ENCODE data around the gene MEAF6.
A peak's percentile ranks its signal among the peaks of the same experiment; 100 is the strongest.

MEAF6 gene

DNA sequence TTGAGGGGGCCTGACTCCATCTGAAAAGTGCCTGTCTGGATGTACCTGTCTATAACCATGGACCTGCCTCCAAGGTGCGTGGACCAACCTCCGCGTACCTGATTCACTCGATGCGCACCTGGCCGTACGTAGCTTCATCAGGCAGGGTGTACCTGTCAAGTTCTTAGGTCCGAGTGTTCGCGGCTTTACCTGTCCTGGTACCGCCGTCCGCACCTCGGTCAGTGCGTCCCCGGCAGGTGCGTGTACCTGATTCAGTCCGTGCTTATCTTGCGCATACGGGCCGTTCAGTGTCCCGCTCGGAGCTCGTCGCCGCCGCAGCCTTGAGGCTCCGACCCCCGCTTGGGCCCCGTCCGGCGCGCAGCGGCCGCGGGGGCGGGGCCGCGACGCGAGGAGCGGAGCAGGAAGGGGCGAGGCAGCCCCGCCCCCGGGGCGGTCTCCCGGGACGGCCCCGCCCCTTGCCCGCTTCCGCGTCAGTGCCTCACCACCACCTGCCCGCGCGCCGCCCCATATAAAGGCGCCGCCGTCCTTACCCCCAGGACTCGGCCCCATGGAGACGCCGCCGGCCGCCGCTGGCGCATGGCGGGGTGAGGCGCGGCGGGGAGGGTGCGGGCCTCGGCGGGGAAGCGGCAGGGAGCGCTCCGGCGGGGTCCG is 40.4 kb downstream of the MEAF6 start, which contains the start of gene ZC3H12A:
TSS of gene ZC3H12A (plus strand) at position 535 of the 651 bp plus-strand sequence. CDS start 917 bp downstream, outside the sequence.
- ATAC-seq (peak; percentile 60), DNase-seq (peak; percentile 94 to 97)
- Mint-ChIP-seq H3K4me1 (peaks cover 58% of the 10 kb centered on the region), H3K4me3 (peak within 1 kb of the TSS; percentile 95 to 99), H3K27ac (peak within 1 kb of the TSS; percentile 90 to 92), H3K27me3 (no peaks in the 10 kb centered on the region), H3K9me3 (no peaks in the 10 kb centered on the region)

GRCh38 chr1:37473431-37474045 is 41.0 kb downstream of the MEAF6 start:
- ATAC-seq: peak; percentile 42
- Mint-ChIP-seq H3K9me3 (no peaks in the 10 kb centered on the region), H3K27me3 (no peaks in the 10 kb centered on the region), H3K4me1 (peaks cover 55% of the 10 kb centered on the region), H3K4me3 (peak overlapping the region; percentile 95 to 99), H3K27ac (peak overlapping the region; percentile 81 to 90)
- DNase-seq: peak in 1 of 2 donors; percentile 63

DNA sequence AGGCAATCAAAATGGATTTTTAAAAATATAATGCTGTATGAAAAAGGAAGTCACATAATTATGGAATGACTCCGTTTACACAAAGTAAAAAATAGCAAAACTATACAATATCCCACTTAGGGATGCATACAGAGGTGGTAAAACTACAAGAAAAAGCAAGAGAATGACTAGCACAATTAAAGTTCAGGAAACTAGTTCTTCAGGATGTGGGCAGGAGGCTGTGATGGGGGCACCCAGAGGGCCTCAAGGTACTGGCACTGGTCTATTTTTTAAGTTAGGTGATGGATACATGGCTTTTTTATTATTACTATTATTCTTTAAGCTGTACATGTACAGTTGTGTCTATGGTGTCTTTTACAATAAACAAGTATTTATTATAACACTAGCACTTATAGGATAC is 41.6 kb downstream of the MEAF6 start:
- no peaks in the 10 kb centered on the region for H3K9me3 Mint-ChIP-seq
- H3K4me1 Mint-ChIP-seq: peaks cover 54% of the 10 kb centered on the region
- DNase-seq (no peak), ATAC-seq (no peak)
- no peaks in the 10 kb centered on the region for H3K27me3 Mint-ChIP-seq
- peak overlapping the region; percentile 95 to 99 for H3K4me3 Mint-ChIP-seq
- peak overlapping the region in 1 of 2 donors; percentile 90 for H3K27ac Mint-ChIP-seq

GRCh38 chr1:37472281-37472680 is 42.3 kb downstream of the MEAF6 start:
- no peaks in the 10 kb centered on the region for H3K27me3 Mint-ChIP-seq
- H3K4me3 Mint-ChIP-seq: peak overlapping the region; percentile 95 to 99
- H3K9me3 Mint-ChIP-seq: no peaks in the 10 kb centered on the region
- ATAC-seq (no peak), DNase-seq (no peak)
- peak overlapping the region; percentile 22 to 89 for H3K27ac Mint-ChIP-seq
- peaks cover 54% of the 10 kb centered on the region for H3K4me1 Mint-ChIP-seq

DNA sequence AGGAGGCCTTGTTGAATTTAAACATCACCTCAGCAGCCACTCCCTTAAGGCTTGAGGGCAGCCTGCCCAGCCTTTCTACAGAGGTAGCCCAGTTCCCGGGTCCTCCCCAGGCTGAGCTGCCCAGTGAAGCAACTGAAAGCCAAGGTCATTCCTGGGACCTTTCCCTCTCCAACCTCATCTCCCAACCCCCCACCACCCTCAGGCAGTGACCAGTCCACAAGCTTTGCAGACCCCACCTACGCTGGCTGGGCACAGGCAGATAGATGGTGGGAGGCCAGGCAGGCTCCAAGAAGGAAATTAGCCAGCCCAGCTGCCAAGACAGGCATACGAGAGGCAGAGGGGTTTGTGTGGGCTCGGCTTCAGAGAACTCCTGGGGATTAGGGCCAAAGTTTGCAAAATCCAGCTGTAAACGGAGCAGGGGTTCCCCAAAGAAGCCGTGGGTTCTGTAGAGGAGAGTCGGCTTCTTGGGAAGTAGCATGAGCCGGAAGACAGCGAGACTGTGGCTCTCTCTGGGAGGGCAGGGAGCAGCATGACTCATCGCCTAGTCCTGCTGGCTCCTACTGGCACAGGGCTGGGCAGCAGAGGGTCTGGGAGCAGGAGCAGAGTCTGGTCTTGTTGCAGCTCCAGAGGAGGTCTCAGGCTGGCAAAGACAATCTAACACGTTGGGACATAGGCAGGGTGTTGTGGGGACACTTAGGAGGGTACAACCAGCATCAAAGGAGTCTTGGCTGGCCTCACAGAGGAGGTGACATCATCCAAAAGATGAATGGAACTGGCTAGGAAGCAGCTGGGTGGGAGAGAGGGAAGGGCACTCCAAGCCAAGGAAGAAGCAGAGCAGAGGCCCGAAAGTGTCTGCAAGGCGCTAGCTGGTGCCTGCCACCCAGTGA is 43.0 kb downstream of the MEAF6 start:
- H3K4me1 Mint-ChIP-seq: peaks cover 54% of the 10 kb centered on the region
- H3K9me3 Mint-ChIP-seq: no peaks in the 10 kb centered on the region
- DNase-seq (no peak), ATAC-seq (no peak)
- H3K4me3 Mint-ChIP-seq: peak overlapping the region; percentile 95 to 99
- H3K27ac Mint-ChIP-seq: peak overlapping the region in 1 of 2 donors; percentile 92
- no peaks in the 10 kb centered on the region for H3K27me3 Mint-ChIP-seq

- Mint-ChIP-seq H3K9me3 (no peaks in the 10 kb centered on the region), H3K27ac (no peak overlapping the region), H3K4me3 (no peak overlapping the region), H3K27me3 (no peaks in the 10 kb centered on the region), H3K4me1 (peaks cover 54% of the 10 kb centered on the region)
- ATAC-seq: no peak
- DNase-seq: no peak
Observed at GRCh38 chr1:37469386-37469785, 45.2 kb downstream of the MEAF6 start.

- H3K27ac Mint-ChIP-seq: peak overlapping the region in 1 of 2 donors; percentile 82
Observed at GRCh38 chr1:37468037-37468436, 46.5 kb downstream of the MEAF6 start.

GRCh38 chr1:37465593-37466517 is 48.7 kb downstream of the MEAF6 start:
- Mint-ChIP-seq H3K4me3 (no peak overlapping the region), H3K27me3 (no peaks in the 10 kb centered on the region), H3K27ac (peak overlapping the region in 1 of 2 donors; percentile 83), H3K4me1 (peaks cover 28% of the 10 kb centered on the region), H3K9me3 (no peaks in the 10 kb centered on the region)
- no peak for ATAC-seq
- no peak for DNase-seq

More at GRCh38 chr1:37468037-37468436, 46.5 kb downstream of the MEAF6 start:
- no peaks in the 10 kb centered on the region for H3K27me3 Mint-ChIP-seq
- no peaks in the 10 kb centered on the region for H3K9me3 Mint-ChIP-seq
- no peak overlapping the region for H3K4me3 Mint-ChIP-seq
- ATAC-seq (no peak), DNase-seq (no peak)
- H3K4me1 Mint-ChIP-seq: peaks cover 48% of the 10 kb centered on the region

- Mint-ChIP-seq H3K27ac (no peak overlapping the region), H3K4me1 (peaks cover 14% of the 10 kb centered on the region), H3K27me3 (no peaks in the 10 kb centered on the region), H3K9me3 (no peaks in the 10 kb centered on the region), H3K4me3 (no peak overlapping the region)
- DNase-seq: no peak
- ATAC-seq: no peak
Observed at GRCh38 chr1:37464443-37464842, 50.1 kb downstream of the MEAF6 start.

DNA sequence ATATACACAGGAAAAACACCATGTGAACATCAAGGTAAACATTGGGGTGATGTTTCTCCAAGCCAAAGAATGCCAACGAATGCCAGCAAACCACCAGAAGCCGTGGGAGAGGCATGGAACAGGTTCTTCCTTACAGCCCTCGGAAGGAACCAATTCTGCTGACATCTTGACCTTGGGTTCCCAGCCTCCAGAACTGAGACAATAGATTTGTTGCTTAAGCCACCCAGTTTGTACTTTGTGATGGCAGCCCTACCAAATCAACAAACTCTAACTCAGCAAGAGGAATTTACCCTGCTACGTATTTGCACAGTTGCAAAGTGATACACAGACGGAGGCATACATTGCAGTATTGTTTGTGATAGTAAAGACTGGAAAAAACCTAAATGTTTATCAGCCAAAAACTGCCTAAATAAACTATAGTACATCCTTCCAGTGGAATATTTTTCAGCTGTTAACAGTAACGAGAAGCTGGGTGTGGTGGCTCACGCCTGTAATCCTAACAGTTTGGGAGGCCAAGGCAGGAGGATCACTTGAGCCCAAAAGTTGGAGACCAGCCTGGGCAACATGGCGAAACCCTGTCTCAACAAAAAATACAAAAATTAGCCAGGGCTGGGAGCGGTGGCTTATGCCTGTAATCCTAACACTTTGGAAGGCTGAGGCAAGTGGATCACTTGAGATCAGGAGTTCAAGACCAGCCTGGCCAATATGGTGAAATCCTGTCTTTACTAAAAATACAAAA is 52.7 kb downstream of the MEAF6 start:
- H3K9me3 Mint-ChIP-seq: no peaks in the 10 kb centered on the region
- no peak for ATAC-seq
- peaks cover 4% of the 10 kb centered on the region for H3K4me1 Mint-ChIP-seq
- no peak overlapping the region for H3K4me3 Mint-ChIP-seq
- no peak overlapping the region for H3K27ac Mint-ChIP-seq
- no peak for DNase-seq
- H3K27me3 Mint-ChIP-seq: no peaks in the 10 kb centered on the region

DNA sequence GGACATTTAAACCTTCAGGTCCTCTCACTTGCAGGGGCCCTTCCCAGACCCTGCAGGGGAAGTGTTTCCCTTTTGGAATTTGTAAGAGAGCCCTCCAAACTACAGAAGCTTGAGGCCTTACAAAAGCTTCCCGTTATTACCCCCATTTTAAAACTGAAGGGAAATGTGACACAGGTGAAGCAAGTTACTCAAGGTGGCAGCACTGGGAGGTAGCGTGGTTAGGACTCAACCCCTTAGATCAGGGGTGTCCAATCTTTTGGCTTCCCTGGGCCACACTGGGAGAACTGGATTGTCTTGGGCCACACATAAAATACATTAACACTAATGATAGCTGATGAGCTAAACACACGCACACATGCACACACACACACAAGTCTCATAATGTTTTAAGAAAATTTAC is 56.0 kb downstream of the MEAF6 start:
- no peak overlapping the region for H3K4me3 Mint-ChIP-seq
- H3K9me3 Mint-ChIP-seq: no peaks in the 10 kb centered on the region
- peaks cover 14% of the 10 kb centered on the region for H3K4me1 Mint-ChIP-seq
- no peaks in the 10 kb centered on the region for H3K27me3 Mint-ChIP-seq
- ATAC-seq (no peak), DNase-seq (no peak)
- no peak overlapping the region for H3K27ac Mint-ChIP-seq

DNA sequence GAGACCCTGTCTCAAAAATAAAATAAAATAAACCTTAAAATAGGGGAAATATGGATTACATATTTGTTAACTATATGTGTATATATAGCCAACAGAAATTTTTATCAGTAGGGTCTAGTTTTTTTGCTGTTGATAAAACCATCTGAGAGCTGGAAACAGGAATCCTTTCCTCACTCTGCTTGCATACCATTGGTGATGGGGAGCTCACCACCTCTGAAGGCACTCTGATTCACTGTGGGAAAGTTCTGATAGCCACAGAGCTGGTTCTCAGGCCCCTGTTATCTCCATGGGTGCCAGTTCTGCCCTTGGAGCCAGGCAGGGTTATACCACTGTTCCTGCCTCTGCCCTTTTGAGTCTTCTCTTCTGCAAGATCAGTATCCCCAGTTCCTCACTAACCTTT is 58.0 kb downstream of the MEAF6 start:
- Mint-ChIP-seq H3K4me1 (peaks cover 14% of the 10 kb centered on the region), H3K27me3 (no peaks in the 10 kb centered on the region), H3K27ac (no peak overlapping the region), H3K4me3 (no peak overlapping the region), H3K9me3 (no peaks in the 10 kb centered on the region)
- no peak for ATAC-seq
- no peak for DNase-seq

- Mint-ChIP-seq H3K27me3 (no peaks in the 10 kb centered on the region), H3K9me3 (no peaks in the 10 kb centered on the region), H3K4me1 (peaks cover 17% of the 10 kb centered on the region), H3K4me3 (no peak overlapping the region), H3K27ac (no peak overlapping the region)
- DNase-seq (no peak), ATAC-seq (no peak)
Observed at GRCh38 chr1:37455516-37455915, 59.0 kb downstream of the MEAF6 start.

- Mint-ChIP-seq H3K4me1 (peaks cover 30% of the 10 kb centered on the region), H3K27me3 (peaks cover 3% of the 10 kb centered on the region), H3K9me3 (no peaks in the 10 kb centered on the region), H3K4me3 (no peak overlapping the region), H3K27ac (no peak overlapping the region)
- DNase-seq (no peak), ATAC-seq (no peak)
Observed at GRCh38 chr1:37453647-37454046, 60.9 kb downstream of the MEAF6 start.

Measured in stimulated activated naive CD8-positive, alpha-beta T cell treated with anti-CD3 and anti-CD28 coated beads, Interleukin-15, amount 100 ng/mL, for 72 hours (primary cell).